Tibial nerve (tissue), 4 donors: ENCODE data around the gene P2RY4. TPM values are rescaled to one million over a fixed set of nuclear protein-coding genes. Genes with fewer than 3 reads are reported as not detected.
"Not testable (repeated sequence)": the region's sequence is repeated elsewhere in the genome, so short reads cannot be mapped to it uniquely, and the experiment has no call there.

Experiments used
- DNase-seq, 2 donors: peaks; one replicate each; pipeline ENCODE4 v3.0.0-alpha.2; 2019; ENCODE audit warnings: low spot score in 2 of 2
- H3K27ac ChIP-seq, 4 donors: fragments of 200-600 bp; sonication (generic) in 3 of 4; one replicate each; pipeline ENCODE4 v1.5.1; 2017 to 2019; ENCODE audit warnings: mild to moderate bottlenecking in 1 of 4
- H3K27me3 ChIP-seq, 2 donors: fragments of 200-600 bp; sonication (generic) in 1 of 2; one replicate each; pipeline versions ENCODE4 v1.5.1 to v1.6.0; 2017 to 2019
- H3K36me3 ChIP-seq, 3 donors: fragments of 200-600 bp; sonication (generic); one replicate each; pipeline ENCODE4 v1.5.1; 2018 to 2019
- H3K4me1 ChIP-seq, 4 donors: fragments of 200-600 bp; sonication (generic) in 3 of 4; one replicate each; pipeline ENCODE4 v1.5.1; 2017 to 2019
- H3K4me3 ChIP-seq, 4 donors: fragments of 200-600 bp; sonication (generic) in 3 of 4; one replicate each; pipeline ENCODE4 v1.5.1; 2017 to 2019; ENCODE audit warnings: mild to moderate bottlenecking in 1 of 4, moderate library complexity in 1 of 4
- H3K9me3 ChIP-seq, 4 donors: fragments of 200-600 bp; sonication (generic) in 3 of 4; one replicate each; pipeline ENCODE4 v1.5.1; 2017 to 2019
- EP300 ChIP-seq, 2 donors: sonication (generic); formaldehyde crosslinking; IDR thresholded peaks; one replicate each; pipeline ENCODE4 v1.6.1; 2017; ENCODE audit warnings: antibody characterized with exemption in 2 of 2, mild to moderate bottlenecking in 1 of 2
- POLR2A ChIP-seq, 2 donors: fragments of 450-650 bp; IDR thresholded peaks; one replicate each; pipeline ENCODE4 v1.6.1; 2017; ENCODE audit warnings: antibody characterized with exemption in 2 of 2, mild to moderate bottlenecking in 2 of 2, moderate library complexity in 2 of 2
- WGBS, 2 donors: methylation state at CpG; one replicate each; pipeline ENCODE4 v1.1.5; 2018; 5-methylcytosine and 5-hydroxymethylcytosine counted together
- total RNA-seq, 4 donors: library from RNA; depleted of rRNA; stranded (reverse); fragments of >200 nt; gene quantifications; one replicate each; pipeline ENCODE4 v1.1.0, GENCODE V29; 2016
- TF ChIP-seq, protein P1 (sequence below), 5 experiments: fragments of 200-600 bp in 3 of 5; fragments of 450-650 bp in 2 of 5; sonication (generic) in 3 of 5; IDR thresholded peaks; one replicate each; pipeline ENCODE4 v1.5.1; 2016 to 2019; ENCODE audit warnings: antibody characterized with exemption in 5 of 5, mild to moderate bottlenecking in 3 of 5, moderate library complexity in 2 of 5

The P2RY4 gene
- total RNA-seq, 4 donors from 2014 or later, result 0.60 to 3.9 (median 1.3) TPM

DNA sequence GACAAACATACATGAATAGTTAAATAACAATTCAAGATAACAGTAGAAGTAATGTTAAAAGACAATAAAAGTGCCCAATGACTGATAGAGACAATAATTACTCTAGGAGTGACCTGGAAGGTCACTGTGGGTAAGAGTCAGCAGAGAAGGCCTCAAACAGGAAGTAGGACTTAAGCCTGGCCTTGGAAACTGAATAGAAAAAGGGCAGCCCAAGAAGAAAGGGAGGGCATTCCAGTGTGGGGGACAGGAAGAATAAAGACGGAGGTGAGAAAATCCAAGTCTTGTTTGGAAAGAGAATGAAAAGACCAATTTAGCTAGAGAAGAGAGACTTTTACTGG lies 6.0 kb downstream of the P2RY4 start:
- no peaks in the 10 kb centered on the region for H3K27me3 ChIP-seq
- no peak for DNase-seq
- no peaks in the 10 kb centered on the region for H3K9me3 ChIP-seq
- H3K27ac ChIP-seq, result no peak overlapping the region
- TF ChIP-seq, protein P1, sequence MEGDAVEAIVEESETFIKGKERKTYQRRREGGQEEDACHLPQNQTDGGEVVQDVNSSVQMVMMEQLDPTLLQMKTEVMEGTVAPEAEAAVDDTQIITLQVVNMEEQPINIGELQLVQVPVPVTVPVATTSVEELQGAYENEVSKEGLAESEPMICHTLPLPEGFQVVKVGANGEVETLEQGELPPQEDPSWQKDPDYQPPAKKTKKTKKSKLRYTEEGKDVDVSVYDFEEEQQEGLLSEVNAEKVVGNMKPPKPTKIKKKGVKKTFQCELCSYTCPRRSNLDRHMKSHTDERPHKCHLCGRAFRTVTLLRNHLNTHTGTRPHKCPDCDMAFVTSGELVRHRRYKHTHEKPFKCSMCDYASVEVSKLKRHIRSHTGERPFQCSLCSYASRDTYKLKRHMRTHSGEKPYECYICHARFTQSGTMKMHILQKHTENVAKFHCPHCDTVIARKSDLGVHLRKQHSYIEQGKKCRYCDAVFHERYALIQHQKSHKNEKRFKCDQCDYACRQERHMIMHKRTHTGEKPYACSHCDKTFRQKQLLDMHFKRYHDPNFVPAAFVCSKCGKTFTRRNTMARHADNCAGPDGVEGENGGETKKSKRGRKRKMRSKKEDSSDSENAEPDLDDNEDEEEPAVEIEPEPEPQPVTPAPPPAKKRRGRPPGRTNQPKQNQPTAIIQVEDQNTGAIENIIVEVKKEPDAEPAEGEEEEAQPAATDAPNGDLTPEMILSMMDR (IDR thresholded peaks at IDR 0.05), result no peak
- no peak for TF ChIP-seq EP300 (IDR thresholded peaks at IDR 0.05)
- no peak for TF ChIP-seq POLR2A (IDR thresholded peaks at IDR 0.05)
- H3K36me3 ChIP-seq, result no peaks in the 10 kb centered on the region
- H3K4me1 ChIP-seq, result no peaks in the 10 kb centered on the region
- no peak overlapping the region for H3K4me3 ChIP-seq
- 50 to 83% methylated on average over 1 of the region's 1 CpG for WGBS, 2 donors

DNA sequence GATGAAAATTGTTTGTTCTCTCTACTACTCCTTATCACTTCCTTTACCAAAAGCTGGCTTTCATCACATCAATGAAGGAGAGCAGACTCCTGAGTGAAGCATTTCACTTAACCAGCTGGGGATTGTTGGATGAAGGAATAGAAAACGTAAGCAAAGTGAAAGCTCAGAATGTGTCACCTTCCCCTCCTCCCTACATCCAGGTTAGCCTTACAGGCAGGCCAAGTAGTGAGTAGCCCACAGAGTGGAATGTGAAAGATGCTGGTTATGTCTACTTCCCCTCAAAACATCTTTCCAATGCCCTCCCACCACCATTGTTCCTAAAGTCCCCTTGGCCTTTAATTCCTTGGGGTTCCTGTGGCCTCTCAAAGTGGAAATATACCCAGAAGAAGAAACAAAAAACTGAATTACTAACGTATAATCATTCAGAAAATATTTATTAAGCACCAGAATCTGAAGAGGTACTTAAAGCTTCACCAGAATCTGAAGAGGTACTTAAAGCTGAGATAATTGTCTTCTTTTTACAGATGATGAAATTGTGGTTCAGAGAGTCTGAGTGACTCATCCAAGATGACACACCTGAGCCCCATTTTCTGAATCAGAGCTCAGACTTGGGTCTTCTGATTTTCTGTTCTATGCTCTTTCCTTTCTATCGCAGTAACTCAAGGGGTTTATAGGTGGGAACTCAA lies 6.5 kb downstream of the P2RY4 start:
- 84 to 91% methylated on average over 3 of the region's 3 CpGs for WGBS, 2 donors
- TF ChIP-seq, protein P1 (IDR thresholded peaks at IDR 0.05), result no peak
- TF ChIP-seq POLR2A (IDR thresholded peaks at IDR 0.05) (no peak), EP300 (IDR thresholded peaks at IDR 0.05) (no peak)
- no peak overlapping the region for H3K27ac ChIP-seq
- no peaks in the 10 kb centered on the region for H3K4me1 ChIP-seq
- no peaks in the 10 kb centered on the region for H3K27me3 ChIP-seq
- no peaks in the 10 kb centered on the region for H3K9me3 ChIP-seq
- no peaks in the 10 kb centered on the region for H3K36me3 ChIP-seq
- no peak overlapping the region for H3K4me3 ChIP-seq
- DNase-seq, result no peak

DNA sequence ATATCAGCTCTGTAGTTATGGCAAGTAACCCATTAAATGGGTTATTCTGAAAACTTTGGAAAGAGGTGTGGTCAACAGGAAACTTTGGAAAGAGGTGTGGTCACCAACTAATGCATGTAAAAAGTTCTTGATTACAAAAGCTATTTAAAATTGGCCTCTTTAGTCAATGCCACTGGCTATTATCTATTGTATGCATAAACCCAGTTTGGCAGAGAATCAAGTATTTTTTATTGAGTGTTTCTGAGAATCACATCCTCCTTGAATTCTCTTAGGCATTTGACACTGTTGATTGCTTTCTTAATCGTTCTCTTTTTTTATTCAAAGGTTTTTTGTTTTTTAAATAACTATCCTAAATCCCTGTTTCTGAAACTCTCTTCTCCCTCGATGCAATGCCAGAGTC lies 7.5 kb downstream of the P2RY4 start:
- no peak for DNase-seq
- H3K27me3 ChIP-seq, result no peaks in the 10 kb centered on the region
- no peaks in the 10 kb centered on the region for H3K4me1 ChIP-seq
- no peak overlapping the region for H3K27ac ChIP-seq
- WGBS, 2 donors, result 27 to 57% methylated on average over 2 of the region's 2 CpGs
- no peak overlapping the region for H3K4me3 ChIP-seq
- no peaks in the 10 kb centered on the region for H3K36me3 ChIP-seq
- no peak for TF ChIP-seq POLR2A (IDR thresholded peaks at IDR 0.05)
- no peak for TF ChIP-seq EP300 (IDR thresholded peaks at IDR 0.05)
- TF ChIP-seq, protein P1 (IDR thresholded peaks at IDR 0.05), result no peak
- H3K9me3 ChIP-seq, result no peaks in the 10 kb centered on the region

DNA sequence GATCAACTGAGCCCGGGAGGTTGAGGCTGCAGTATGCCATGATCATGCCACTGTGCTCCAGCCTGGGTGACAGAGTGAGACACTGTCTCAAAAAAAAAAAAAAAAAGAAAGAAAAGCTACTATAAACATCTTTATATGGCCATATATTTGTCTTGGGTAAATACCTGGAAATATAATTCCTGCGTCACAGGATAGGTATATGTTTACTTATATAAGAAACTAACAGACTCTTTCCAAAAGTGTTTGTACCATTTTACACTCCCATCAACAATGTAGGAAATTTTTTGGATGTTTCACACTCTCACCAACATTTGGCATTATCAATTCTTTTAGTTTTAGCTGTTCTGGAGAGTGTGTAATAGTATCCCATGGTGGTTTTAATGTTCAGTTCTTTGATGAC lies 12.8 kb downstream of the P2RY4 start:
- Histone ChIP-seq H3K27ac (no peak overlapping the region), H3K9me3 (no peaks in the 10 kb centered on the region), H3K4me1 (no peaks in the 10 kb centered on the region), H3K36me3 (no peaks in the 10 kb centered on the region), H3K4me3 (no peak overlapping the region), H3K27me3 (no peaks in the 10 kb centered on the region)
- TF ChIP-seq, protein P1 (IDR thresholded peaks at IDR 0.05), result no peak
- TF ChIP-seq POLR2A (IDR thresholded peaks at IDR 0.05) (no peak), EP300 (IDR thresholded peaks at IDR 0.05) (no peak)
- WGBS, 2 donors, result 95 to 98% methylated on average over 2 of the region's 2 CpGs
- DNase-seq, result no peak

DNA sequence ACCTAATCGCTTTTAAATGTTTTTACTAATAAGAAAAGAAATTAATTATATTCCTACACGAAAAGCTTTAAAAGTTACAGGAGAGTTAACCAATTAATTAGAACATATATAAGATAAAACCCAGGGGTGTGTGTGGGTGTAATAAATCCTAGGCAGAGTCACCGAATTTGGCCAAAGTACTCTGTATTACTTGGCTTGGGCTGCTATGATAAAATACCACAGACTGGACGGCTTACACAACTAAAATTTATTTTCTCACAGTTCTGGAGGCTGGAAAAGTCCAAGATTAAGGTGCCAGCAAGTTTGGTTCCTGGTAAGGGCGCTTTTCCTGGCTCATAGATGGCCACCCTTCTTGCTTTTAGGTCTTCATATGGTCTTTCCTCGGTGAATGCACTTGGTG lies 15.1 kb downstream of the P2RY4 start:
- WGBS, 2 donors, result 69 to 75% methylated on average over 6 of the region's 6 CpGs
- H3K9me3 ChIP-seq, result no peaks in the 10 kb centered on the region
- H3K36me3 ChIP-seq, result no peaks in the 10 kb centered on the region
- H3K4me3 ChIP-seq, result no peak overlapping the region
- no peaks in the 10 kb centered on the region for H3K4me1 ChIP-seq
- no peaks in the 10 kb centered on the region for H3K27me3 ChIP-seq
- H3K27ac ChIP-seq, result no peak overlapping the region
- TF ChIP-seq, protein P1 (IDR thresholded peaks at IDR 0.05), result no peak
- TF ChIP-seq EP300 (IDR thresholded peaks at IDR 0.05), result no peak
- TF ChIP-seq POLR2A (IDR thresholded peaks at IDR 0.05), result no peak
- DNase-seq, result no peak

DNA sequence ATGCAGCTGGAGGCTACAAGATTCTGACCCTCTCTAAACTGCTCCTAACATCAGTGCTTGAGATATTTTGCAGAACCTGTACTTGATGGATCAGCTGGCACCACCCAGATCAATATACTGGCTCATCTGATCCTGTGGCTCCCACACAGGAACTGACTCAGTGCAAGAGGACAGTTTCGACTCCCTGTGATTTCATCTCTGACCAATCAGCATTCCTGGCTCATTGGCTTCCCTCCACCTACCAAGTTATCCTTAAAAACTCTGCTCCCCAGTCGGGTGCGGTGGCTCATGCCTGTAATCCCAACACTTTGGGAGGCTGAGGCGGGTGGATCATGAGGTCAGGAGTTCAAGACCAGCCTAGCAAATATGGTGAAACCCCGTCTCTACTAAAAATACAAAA lies 16.4 kb downstream of the P2RY4 start:
- not testable (repeated sequence) for H3K9me3 ChIP-seq, H3K27ac ChIP-seq, H3K4me1 ChIP-seq, H3K36me3 ChIP-seq, H3K27me3 ChIP-seq, H3K4me3 ChIP-seq, DNase-seq
- 76 to 87% methylated on average over 5 of the region's 5 CpGs for WGBS, 2 donors
